ENCODE measurements around the gene GLIS1. TPM values are rescaled to one million over a fixed set of nuclear protein-coding genes. Genes with fewer than 3 reads are reported as not detected.
"Not testable (repeated sequence)": the region's sequence is repeated elsewhere in the genome, so short reads cannot be mapped to it uniquely, and the experiment has no call there.

GLIS1 gene
- total RNA-seq, 4 donors from 2014 or later, result not detected

DNA sequence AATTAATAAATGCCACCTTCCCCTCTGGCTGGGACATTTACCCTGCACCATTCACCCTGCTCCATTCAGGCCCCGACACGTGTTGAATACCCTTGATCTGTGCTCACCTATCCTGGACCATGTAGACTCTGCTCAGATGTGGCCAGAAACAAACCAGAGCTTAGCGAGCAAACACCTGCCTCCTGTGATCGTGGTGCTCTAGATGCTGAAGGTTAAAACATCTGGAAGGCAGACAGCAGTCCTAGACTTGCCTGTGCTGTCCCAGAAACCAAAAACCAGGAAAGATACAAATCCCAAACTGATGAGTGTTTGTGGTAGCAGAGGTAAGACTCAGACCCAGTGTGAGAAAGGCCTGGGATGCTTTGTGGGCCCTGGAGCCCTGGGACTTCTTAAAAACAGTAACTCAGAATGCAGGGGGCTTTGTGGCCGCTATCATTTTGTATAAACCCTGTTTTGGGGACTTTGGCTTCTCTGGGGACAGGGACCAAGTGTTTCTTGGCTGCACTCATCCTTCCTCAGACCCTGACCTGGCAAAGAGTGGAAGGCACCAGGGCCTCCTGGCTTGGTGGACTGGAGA is 180.1 kb downstream of the GLIS1 start:
- no peaks in the 10 kb centered on the region for H3K27me3 ChIP-seq
- H3K27ac ChIP-seq, result peak overlapping the region in 1 of 4 donors; percentile 38
- no peak for ATAC-seq
- H3K36me3 ChIP-seq, result no peaks in the 10 kb centered on the region
- H3K4me3 ChIP-seq, result no peak overlapping the region
- no peaks in the 10 kb centered on the region for H3K9me3 ChIP-seq
- in situ Hi-C loops (cut with MboI; ENCODE audit: low sequenced_read_pairs in 4 of 4), result no loop called here
- DNase-seq, result no peak
- H3K4me1 ChIP-seq, result no peaks in the 10 kb centered on the region
- intact Hi-C loops (cut with DNase I; ENCODE audit: low total_unique reads), result no loop called here
- TF ChIP-seq, protein P1, sequence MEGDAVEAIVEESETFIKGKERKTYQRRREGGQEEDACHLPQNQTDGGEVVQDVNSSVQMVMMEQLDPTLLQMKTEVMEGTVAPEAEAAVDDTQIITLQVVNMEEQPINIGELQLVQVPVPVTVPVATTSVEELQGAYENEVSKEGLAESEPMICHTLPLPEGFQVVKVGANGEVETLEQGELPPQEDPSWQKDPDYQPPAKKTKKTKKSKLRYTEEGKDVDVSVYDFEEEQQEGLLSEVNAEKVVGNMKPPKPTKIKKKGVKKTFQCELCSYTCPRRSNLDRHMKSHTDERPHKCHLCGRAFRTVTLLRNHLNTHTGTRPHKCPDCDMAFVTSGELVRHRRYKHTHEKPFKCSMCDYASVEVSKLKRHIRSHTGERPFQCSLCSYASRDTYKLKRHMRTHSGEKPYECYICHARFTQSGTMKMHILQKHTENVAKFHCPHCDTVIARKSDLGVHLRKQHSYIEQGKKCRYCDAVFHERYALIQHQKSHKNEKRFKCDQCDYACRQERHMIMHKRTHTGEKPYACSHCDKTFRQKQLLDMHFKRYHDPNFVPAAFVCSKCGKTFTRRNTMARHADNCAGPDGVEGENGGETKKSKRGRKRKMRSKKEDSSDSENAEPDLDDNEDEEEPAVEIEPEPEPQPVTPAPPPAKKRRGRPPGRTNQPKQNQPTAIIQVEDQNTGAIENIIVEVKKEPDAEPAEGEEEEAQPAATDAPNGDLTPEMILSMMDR (IDR thresholded peaks at IDR 0.05 in 4 of 5, conservative IDR thresholded peaks at IDR 0.05 in 1 of 5), result no peak
- TF ChIP-seq POLR2A (IDR thresholded peaks at IDR 0.05), result no peak

DNA sequence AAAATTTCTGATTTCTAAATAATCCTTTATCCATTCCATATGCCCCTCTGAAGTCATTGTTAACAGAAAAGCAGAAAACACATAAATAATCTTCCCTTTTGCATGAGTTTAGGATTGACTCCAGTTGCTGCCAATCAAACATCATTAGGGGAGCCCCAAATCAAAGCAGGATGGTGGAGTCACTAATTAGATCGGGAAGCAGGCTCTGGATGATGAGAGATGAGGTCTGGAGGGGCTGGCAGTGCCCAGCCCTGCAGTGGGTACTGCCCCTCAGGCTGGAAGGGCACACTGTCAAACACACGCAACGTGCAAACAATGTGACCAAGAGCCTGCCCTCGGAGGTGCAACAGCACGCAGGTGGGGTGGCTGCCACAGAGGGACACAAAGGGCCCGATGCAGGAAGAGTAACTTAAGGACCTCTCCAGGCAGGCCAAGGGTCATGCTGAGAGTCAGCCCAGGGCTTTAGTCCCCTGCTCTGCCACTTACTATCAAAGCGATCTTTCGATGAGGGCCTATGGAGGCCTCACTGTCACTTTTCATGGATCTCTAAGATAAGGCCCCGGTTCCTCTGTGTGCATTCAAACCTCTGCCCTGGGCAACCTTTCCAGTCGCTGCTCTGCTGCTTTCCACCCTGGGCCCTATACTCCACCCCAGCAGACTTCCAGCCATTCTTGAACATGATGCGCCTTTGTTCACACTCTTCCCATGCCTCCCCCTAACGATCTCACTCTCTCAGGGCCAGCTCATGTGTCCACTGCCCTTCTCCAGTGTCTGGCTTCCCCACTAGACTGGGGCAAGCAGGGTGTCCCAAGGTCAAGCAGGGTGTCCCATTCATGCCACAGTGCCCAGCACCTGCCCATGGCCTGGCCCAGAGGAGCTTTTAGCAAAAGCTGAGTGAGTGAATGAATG is 180.9 kb downstream of the GLIS1 start:
- Histone ChIP-seq H3K4me1 (no peaks in the 10 kb centered on the region), H3K36me3 (no peaks in the 10 kb centered on the region), H3K9me3 (no peaks in the 10 kb centered on the region), H3K27me3 (no peaks in the 10 kb centered on the region), H3K27ac (peak overlapping the region in 1 of 4 donors; percentile 38), H3K4me3 (no peak overlapping the region)
- no peak for TF ChIP-seq POLR2A (IDR thresholded peaks at IDR 0.05)
- TF ChIP-seq, protein P1 (IDR thresholded peaks at IDR 0.05 in 4 of 5, conservative IDR thresholded peaks at IDR 0.05 in 1 of 5), result no peak
- DNase-seq, result peak in 1 of 2 donors; percentile 63
- peak; percentile 33 to 92 for ATAC-seq
- in situ Hi-C loops (cut with MboI; ENCODE audit: low sequenced_read_pairs in 4 of 4), result no loop called here
- intact Hi-C loops (cut with DNase I; ENCODE audit: low total_unique reads), result no loop called here

DNA sequence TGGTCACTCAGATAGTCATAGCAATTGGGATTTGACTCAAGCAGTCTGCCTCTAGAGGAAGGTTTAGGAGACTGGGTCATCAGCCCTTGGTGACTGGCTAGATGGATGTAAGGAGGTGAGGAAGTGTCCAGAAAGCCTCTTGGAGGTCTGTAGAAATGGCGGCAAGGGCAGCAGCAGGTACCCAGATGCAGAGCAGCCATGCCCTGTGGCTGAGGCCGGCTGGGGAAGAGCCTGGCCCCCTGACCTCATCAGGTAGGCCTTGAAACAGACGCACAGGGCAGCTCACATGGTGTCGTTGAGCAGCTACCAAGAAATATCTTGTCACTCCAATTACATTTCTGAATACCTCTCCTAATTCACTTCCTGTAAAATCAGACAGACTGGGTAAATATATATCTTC is 181.6 kb downstream of the GLIS1 start:
- H3K27ac ChIP-seq, result no peak overlapping the region
- in situ Hi-C loops (cut with MboI; ENCODE audit: low sequenced_read_pairs in 4 of 4), result no loop called here
- intact Hi-C loops (cut with DNase I; ENCODE audit: low total_unique reads), result no loop called here
- H3K9me3 ChIP-seq, result no peaks in the 10 kb centered on the region
- ATAC-seq (no peak), DNase-seq (peak in 1 of 2 donors; percentile 1)
- no peaks in the 10 kb centered on the region for H3K4me1 ChIP-seq
- no peak overlapping the region for H3K4me3 ChIP-seq
- TF ChIP-seq, protein P1 (IDR thresholded peaks at IDR 0.05 in 4 of 5, conservative IDR thresholded peaks at IDR 0.05 in 1 of 5), result no peak
- TF ChIP-seq POLR2A (IDR thresholded peaks at IDR 0.05), result no peak
- H3K36me3 ChIP-seq, result no peaks in the 10 kb centered on the region
- H3K27me3 ChIP-seq, result no peaks in the 10 kb centered on the region

DNA sequence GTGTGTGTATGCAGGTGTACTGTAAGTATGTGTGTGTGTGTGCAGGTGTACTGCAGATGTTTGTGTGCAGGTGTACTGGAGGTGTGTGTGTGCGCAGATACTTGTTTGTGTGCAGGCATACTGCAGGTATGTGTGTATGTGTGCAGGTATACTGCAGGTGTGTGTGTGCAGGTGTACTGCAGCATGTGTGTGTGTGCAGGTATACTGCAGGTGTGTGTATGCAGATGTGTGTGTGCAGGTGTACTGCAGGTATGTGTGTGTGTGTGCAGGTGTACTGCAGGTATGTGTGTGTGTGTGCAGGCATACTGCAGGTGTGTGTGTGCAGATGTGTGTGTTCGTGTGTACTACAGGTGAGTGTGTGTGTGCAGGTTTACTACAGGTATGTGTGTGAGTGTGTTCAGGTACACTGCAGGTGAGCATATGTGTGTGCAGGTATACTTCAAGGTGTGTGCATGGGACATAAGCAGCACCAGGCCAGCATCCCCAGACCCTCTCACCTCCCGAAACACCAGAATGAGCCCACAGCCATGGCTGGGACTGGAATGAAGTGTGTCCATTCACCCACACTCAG is 182.2 kb downstream of the GLIS1 start:
- no peaks in the 10 kb centered on the region for H3K27me3 ChIP-seq
- in situ Hi-C loops (cut with MboI; ENCODE audit: low sequenced_read_pairs in 4 of 4), result no loop called here
- no peaks in the 10 kb centered on the region for H3K36me3 ChIP-seq
- intact Hi-C loops (cut with DNase I; ENCODE audit: low total_unique reads), result no loop called here
- no peaks in the 10 kb centered on the region for H3K9me3 ChIP-seq
- H3K27ac ChIP-seq, result no peak overlapping the region
- no peak for ATAC-seq
- TF ChIP-seq POLR2A (IDR thresholded peaks at IDR 0.05), result no peak
- TF ChIP-seq, protein P1 (IDR thresholded peaks at IDR 0.05 in 4 of 5, conservative IDR thresholded peaks at IDR 0.05 in 1 of 5), result no peak
- no peaks in the 10 kb centered on the region for H3K4me1 ChIP-seq
- no peak overlapping the region for H3K4me3 ChIP-seq
- DNase-seq, result peak in 1 of 2 donors; percentile 1

DNA sequence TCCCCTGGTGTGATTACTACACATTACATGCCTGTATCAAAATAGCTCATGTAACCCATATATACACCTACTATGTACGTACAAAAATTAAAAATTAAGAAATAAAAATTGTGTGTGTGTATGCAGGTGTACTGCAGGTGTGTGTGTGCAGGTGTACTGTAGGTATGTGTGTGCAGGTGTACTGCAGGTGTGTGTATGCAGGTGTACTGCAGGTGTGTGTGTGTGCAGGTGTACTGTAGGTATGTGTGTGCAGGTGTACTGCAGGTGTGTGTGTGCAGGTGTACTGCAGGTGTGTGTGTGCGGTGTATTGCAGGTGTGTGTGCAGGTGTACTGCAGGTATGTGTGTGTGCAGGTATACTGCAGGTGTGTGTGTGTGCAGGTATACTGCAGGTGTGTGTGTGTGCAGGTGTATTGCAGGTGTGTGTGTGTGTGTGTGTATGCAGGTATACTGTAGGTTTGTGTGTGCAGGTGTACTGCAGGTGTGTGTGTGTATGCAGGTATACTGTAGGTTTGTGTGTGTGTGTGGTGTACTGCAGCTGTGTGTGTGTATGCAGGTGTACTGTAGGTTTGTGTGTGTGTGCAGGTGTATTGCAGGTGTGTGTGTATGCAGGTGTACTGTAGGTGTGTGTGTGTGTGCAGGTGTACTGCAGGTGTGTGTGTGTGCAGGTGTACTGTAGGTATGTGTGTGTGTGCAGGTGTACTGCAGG is 183.2 kb downstream of the GLIS1 start:
- H3K4me1 ChIP-seq; in situ Hi-C loops (cut with MboI; ENCODE audit: low sequenced_read_pairs in 4 of 4); H3K27ac ChIP-seq; DNase-seq; intact Hi-C loops (cut with DNase I; ENCODE audit: low total_unique reads); H3K36me3 ChIP-seq; H3K27me3 ChIP-seq; H3K4me3 ChIP-seq; H3K9me3 ChIP-seq; ATAC-seq: not testable (repeated sequence)
